HG02678 (cell line): Measurements from ENCODE around the gene PIP4K2A.

Source experiments
- ATAC-seq: cut with Tn5 transposase; IDR thresholded peaks from one replicate; pipeline ENCODE4 v1.9.1; 2021; ENCODE audit warnings: mild to moderate bottlenecking, moderate library complexity; ENCODE audit not compliant: unreplicated experiment

The PIP4K2A gene

GRCh38 chr10:22622242-22622806, 92.1 kb downstream of the PIP4K2A start:
- ATAC-seq: no peak

DNA sequence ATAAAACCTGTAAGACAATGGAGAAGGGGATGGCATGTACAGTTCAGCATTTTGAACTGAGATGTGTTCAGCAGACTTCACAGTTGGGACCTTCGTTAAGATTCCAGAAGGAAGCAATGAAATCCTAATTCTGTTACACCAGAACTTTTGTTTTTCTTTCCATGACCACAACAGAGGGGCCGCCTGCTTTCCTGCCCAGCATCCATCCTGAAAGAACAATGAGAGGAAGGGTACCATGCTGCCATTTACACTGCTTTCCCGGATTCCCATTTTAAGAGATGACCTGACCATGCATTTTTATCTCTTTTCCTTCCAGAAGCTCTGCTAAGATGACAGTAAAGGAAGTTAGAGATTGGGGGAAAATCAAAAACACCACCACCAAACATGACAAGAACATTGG, 92.7 kb downstream of the PIP4K2A start:
- no peak for ATAC-seq

DNA sequence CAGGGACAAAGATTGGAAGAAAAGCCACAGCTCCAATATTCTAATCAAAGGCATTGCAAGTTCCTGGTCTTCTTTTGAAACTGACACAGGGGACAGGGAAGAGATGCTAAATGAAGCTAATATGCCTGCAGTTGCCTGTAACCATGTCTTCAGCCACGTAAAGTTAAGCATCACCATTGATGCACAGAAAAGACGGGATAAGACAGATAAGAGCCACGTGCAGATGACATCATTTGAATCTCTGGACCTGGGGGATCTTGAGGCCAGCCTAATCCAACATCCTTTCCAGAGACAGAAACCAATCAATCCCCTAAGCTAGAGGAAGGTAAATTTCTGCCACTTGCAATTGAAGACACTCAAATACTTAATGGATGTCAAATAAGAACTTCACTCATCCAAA, 93.4 kb downstream of the PIP4K2A start:
- no peak for ATAC-seq

DNA sequence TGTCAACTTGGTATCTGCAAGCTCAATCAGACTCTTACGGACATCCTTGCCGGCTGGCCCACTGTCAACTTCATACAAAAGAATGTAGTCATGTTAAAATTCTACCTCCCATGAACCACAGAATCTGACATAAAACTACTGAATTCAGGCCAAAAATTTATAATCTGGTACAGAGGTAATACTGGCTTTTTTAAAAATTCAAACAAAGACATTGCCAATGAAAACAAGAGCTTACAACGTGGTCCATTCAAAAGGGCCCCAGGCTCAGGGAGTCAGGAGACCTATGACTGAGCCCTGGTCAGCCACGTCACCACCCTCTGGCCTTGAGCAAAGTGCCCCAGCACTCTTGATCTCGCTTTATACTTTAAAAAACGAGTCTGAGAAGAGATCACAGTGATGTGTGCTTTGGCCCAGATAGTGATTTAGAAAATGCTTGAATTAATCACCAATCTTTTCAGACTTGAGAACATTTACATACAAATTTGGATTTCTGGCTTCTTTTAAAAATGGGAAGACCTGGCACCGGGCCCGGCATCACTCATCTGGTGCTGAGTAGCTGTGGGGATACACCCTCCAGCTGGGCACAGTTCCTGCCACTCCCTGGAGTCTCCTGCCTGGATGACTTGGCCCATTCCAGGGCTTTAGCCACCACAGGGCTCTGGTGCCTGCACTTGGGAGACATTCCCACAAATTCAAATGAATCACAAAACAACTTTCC, 94.1 kb downstream of the PIP4K2A start:
- ATAC-seq: no peak

DNA sequence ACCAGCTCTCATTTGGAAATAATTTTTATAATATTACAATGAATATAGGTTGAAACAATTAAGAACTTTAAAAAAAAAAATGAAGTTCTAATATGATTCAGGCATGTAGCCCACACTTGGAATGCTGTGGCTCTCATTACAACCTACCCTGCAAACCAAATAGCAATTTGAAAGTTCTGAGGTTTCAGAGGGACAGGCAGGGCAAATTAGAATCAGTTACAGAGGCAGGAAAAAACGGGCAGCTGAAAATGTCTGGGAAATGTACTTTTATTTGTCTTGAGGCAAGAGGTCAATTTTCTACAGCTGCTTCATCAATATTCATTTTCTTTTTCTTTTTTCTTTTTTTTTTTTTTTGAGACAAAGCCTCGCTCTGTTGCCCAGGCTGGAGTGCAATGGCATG, 95.3 kb downstream of the PIP4K2A start:
- no peak for ATAC-seq

DNA sequence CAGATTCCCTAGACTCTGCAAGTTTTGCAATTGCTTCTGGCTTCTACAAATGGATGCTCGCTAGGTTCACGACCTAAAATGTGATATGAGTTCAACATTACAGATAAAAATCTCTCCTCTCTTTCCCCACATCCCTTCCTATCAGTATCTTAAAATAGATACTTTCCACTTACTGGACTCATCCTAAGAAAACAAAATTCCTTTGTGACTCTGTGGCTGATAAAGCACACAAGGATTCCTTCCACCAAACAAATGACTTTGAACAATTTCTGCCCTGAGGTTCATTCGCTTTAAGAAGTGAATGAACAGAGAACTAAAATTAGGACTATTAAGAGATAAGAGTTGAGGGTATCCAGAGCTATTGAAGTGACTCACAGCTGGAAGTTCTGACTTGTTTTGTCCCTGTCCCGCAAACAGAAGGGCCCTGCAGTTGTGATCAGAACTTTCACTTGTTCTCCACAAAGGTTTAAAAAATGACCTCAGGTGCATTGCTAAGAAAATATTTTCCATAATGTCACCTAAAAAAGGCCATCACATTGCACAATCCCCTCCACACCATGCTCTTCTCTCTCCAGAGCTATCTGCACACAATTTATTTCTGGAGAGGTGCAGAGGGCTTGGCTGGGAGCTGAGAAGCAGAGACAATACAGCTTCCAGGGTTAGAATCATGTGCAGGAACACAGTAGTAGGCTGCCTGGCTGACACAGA, 96.1 kb downstream of the PIP4K2A start:
- ATAC-seq: no peak

DNA sequence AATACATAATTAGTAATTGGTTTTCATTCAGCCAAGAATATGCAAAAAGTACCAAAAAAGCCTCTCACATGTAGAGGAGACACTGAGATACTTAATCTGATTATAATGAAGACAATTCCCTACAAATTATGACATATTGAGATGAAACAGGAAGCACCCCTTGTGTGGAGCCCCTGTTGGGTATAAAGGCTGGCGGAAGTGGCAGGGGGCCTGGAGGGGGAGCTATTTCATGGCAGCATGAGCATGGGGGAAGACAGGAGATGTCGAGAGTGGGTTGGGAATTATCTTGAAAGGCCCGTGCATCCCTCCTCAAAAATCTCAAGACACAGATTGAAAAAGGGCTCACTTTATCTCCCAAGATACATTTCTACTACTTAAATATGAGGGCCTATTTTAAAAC, 96.9 kb downstream of the PIP4K2A start:
- no peak for ATAC-seq

- no peak for ATAC-seq
Observed at GRCh38 chr10:22617051-22617450, 97.3 kb downstream of the PIP4K2A start.

GRCh38 chr10:22615819-22616499, 98.4 kb downstream of the PIP4K2A start:
- peak; percentile 49 for ATAC-seq

GRCh38 chr10:22615101-22615500, 99.3 kb downstream of the PIP4K2A start:
- ATAC-seq: no peak

DNA sequence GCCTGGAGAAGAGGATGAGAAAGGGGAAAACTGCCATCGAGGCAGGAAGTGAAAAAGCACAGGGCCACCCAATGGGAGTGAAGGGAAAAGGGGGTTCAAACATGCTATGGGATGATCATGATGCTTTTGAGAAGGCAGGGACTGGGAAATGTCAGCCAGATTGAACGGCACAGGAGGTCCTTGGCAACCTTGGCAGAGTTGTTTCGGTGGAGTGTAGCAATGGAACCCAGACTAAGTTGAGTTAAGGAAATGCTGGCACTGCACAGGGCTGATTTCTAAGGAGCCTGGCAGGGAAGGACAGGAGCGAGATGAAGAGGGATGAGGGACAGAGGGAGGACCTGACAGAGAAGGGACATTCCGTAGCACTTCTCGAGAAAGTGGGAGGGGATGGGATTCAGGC, 101.4 kb downstream of the PIP4K2A start:
- no peak for ATAC-seq

DNA sequence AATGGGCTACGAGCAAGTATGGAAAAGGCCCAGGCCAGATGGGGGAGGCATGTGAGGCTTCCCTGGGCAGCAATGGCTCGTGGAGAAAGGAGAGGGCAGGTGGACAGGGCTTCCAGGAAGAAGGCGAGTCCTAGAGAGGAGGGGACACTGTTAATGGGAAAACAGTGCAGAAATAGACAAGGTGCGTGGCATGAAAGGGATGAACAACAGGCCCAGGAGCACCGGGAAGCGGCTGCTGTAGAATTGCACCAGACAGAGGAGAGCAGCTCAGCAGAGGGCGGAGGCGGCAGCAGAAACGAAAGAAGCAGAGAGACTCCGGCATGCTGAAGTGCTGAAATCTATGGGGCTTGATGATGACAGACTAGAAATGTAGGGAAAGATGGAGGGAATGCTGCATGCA, 102.1 kb downstream of the PIP4K2A start:
- no peak for ATAC-seq

DNA sequence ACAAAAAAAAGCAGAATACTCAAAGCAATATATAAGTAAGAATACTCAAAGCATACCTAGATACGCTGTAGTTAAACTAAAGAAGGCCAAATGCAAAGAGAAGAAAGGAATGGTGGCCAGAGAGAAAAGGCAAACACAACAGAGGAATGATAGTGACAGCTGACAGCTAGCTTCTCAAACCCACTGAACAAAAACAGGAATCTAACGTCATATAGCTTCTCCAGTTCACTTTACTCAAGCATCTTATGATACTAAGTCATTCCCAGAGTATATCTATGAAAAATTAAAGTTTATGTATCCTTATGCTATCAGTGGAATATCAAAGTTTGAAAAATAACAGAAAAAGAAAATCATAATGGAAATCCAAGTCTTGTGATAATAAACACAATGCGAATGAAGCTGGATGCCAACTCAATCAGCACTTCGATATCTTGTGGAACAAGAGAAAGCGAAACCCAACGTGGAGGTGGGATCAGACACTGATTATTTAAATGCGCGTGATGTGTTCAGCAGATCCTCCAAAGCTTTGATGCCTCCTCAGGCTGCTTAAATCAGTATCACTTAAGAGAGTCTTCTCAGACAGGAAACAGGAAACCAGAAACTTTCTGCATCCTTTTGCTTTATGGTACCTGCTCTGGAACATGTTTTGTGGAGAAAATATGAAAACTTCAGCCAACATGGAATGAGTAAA, 102.8 kb downstream of the PIP4K2A start:
- peak; percentile 52 for ATAC-seq

- ATAC-seq: no peak
Observed at GRCh38 chr10:22610610-22611009, 103.8 kb downstream of the PIP4K2A start.

DNA sequence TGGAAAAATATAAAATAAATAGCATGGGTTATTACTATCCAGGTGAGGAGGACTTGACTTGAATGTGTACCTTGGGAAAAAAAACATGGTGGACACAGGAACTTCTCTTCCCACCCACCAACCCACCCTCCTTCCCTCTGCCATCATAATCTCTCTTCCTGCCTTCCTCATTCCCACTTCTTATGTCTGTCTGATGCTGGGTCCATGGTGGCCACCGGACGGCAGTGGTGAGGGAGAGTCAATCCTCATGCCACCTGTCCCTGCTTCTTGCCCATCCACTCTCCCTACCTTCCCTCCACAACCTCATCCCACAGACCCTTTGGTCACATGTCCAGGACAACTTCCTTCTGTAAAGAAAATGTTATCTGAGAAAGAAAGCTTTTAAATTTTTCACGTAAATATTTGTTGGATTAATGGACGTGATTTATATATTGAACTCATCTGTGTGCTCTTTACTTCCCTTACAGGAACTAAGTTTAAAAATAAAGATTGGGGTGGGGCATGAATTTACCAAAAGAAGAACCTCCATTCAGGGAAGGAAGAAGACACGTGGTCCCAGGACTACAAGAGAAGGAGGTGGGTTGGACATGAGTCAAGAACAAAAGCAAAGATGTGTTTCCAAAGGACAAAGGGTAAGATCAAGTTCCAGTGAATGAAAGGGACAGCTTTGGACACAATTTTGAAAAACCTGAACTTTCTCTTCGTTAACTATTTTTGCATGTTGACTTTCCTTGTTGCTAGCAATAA, 104.5 kb downstream of the PIP4K2A start:
- no peak for ATAC-seq

DNA sequence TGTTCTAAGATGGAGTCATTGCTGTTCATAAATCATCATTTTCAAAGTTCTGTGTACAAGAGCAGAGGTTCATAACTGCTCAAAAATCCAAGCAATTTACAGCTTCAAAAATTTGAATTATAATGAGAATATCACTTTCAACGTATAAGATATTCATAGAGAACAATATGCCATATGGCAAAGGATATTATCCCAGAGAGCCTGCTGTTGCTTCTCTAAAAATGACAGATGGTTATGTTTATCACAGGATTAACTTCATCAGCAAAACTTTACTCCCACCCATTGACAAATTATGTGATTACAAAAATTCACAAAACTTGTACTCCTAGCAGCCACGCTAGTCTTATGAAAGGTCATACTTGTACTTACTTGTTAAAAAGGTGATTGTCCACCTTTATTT, 105.1 kb downstream of the PIP4K2A start:
- ATAC-seq: no peak

DNA sequence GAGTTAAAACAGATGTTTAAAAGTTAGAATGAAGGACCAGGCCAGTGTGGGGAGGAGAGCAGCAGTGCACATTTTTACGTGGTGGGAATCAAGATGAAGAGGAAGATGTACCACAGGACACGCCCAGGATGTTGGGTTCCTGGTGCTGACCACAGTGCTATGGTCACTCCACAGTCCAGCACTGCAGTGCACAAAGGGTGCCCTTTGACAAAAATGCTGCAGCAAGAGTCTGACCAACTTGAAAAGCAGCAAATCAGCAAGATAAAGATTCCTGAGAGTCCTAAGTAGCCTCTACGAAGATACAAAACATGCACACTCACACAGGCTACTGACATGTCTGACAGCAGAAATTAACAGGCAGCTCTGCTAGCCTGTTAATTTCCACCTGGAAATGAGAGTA, 107.1 kb downstream of the PIP4K2A start:
- no peak for ATAC-seq

GRCh38 chr10:22606164-22606614, 108.2 kb downstream of the PIP4K2A start:
- ATAC-seq: peak; percentile 97

GRCh38 chr10:22605168-22605567, 109.2 kb downstream of the PIP4K2A start:
- peak; percentile 25 for ATAC-seq
